Transverse colon (tissue), 4 donors: Measurements from ENCODE around the gene PSMC3. TPM values are rescaled to one million over a fixed set of nuclear protein-coding genes. Genes with fewer than 3 reads are reported as not detected.

Source experiments
- DNase-seq: peaks from one replicate; pipeline ENCODE4 v3.0.0-alpha.2; 2019
- H3K27ac ChIP-seq, 4 donors: fragments of 200-600 bp; sonication (generic); 2 replicates each; pipeline ENCODE4 v1.5.1; 2016 to 2018; ENCODE audit warnings: inconsistent platforms in 4 of 4
- H3K27me3 ChIP-seq: fragments of 200-600 bp; sonication (generic); 2 replicates; pipeline ENCODE4 v1.5.1; 2017; ENCODE audit warnings: inconsistent platforms
- H3K36me3 ChIP-seq, 4 donors: fragments of 200-600 bp; sonication (generic); 2 replicates each; pipeline ENCODE4 v1.5.1; 2017 to 2019; ENCODE audit warnings: inconsistent platforms in 4 of 4
- H3K4me1 ChIP-seq, 4 donors: fragments of 200-600 bp; sonication (generic); 2 replicates each; pipeline ENCODE4 v1.5.1; 2017 to 2020; ENCODE audit warnings: inconsistent platforms in 4 of 4
- H3K4me3 ChIP-seq, 4 donors: fragments of 200-600 bp; sonication (generic); 1 replicate in 1 of 4; 2 replicates in 3 of 4; pipeline versions ENCODE4 v1.5.1 to v1.6.1; 2017 to 2019; ENCODE audit warnings: inconsistent platforms in 4 of 4
- H3K9me3 ChIP-seq, 2 donors: fragments of 200-600 bp; sonication (generic); 2 replicates each; pipeline ENCODE4 v1.5.1; 2017 to 2019; ENCODE audit warnings: inconsistent platforms in 2 of 2
- EP300 ChIP-seq: sonication (generic); formaldehyde crosslinking; IDR thresholded peaks from one replicate; pipeline ENCODE4 v1.6.1; 2017; ENCODE audit warnings: antibody characterized with exemption, low read depth
- POLR2A ChIP-seq: fragments of 450-650 bp; IDR thresholded peaks from one replicate; pipeline ENCODE4 v1.6.1; 2016; ENCODE audit warnings: antibody characterized with exemption, mild to moderate bottlenecking, moderate library complexity
- POLR2AphosphoS5 ChIP-seq, 3 donors: sonication (generic); formaldehyde crosslinking; IDR thresholded peaks; one replicate each; pipeline ENCODE4 v1.6.1; 2016; ENCODE audit warnings: antibody characterized with exemption in 3 of 3
- WGBS, 2 donors: methylation state at CpG; one replicate each; pipeline ENCODE4 v1.1.5; 2018; ENCODE audit warnings: low coverage in 1 of 2; 5-methylcytosine and 5-hydroxymethylcytosine counted together
- in situ Hi-C, 4 donors: fragments of 200-750 bp; cut with MboI; loops; one replicate each; pipeline versions ENCODE4 v1.15.0 to v1.15.1; 2017; ENCODE audit warnings: low sequenced_read_pairs in 3 of 4, low pct_ligation_motif_present in 1 of 4, low pct_unique_long_range_greater_than_20kb in 1 of 4
- intact Hi-C: fragments of 100-400 bp; cut with DNase I; formaldehyde crosslinking; loops from one replicate; pipeline ENCODE4 v1.15.1; 2023; ENCODE audit warnings: low total_unique reads
- total RNA-seq, 4 donors: library from RNA; depleted of rRNA; stranded (reverse); fragments of >200 nt; gene quantifications; one replicate each; pipeline ENCODE4 v1.1.0, GENCODE V29; 2016
- TF ChIP-seq, protein P1 (sequence below), 5 experiments: fragments of 200-600 bp in 3 of 5; fragments of 450-650 bp in 2 of 5; sonication (generic) in 3 of 5; IDR thresholded peaks; 1 replicate in 2 of 5; 2 replicates in 3 of 5; pipeline ENCODE4 v1.5.1; 2016 to 2017; ENCODE audit warnings: antibody characterized with exemption in 5 of 5, inconsistent platforms in 3 of 5, mild to moderate bottlenecking in 2 of 5, moderate library complexity in 1 of 5

Gene PSMC3
- total RNA-seq, 4 donors from 2014 or later = 56.5 to 252 (median 91.4) TPM

- Histone ChIP-seq H3K4me3 (no peak overlapping the region), H3K27me3 (no peaks in the 10 kb centered on the region), H3K9me3 (no peaks in the 10 kb centered on the region), H3K27ac (peak overlapping the region; percentile 66 to 80 (median 78)), H3K4me1 (peaks cover 0 to 18% (median 11%) of the 10 kb centered on the region in 4 donors), H3K36me3 (no peaks in the 10 kb centered on the region)
- in situ Hi-C loops = no loop called here
- intact Hi-C loops = no loop called here
- DNase-seq = no peak
- TF ChIP-seq EP300 (no peak), POLR2A (no peak), POLR2AphosphoS5 (IDR thresholded peaks at IDR 0.05) (no peak)
- TF ChIP-seq, protein P1, sequence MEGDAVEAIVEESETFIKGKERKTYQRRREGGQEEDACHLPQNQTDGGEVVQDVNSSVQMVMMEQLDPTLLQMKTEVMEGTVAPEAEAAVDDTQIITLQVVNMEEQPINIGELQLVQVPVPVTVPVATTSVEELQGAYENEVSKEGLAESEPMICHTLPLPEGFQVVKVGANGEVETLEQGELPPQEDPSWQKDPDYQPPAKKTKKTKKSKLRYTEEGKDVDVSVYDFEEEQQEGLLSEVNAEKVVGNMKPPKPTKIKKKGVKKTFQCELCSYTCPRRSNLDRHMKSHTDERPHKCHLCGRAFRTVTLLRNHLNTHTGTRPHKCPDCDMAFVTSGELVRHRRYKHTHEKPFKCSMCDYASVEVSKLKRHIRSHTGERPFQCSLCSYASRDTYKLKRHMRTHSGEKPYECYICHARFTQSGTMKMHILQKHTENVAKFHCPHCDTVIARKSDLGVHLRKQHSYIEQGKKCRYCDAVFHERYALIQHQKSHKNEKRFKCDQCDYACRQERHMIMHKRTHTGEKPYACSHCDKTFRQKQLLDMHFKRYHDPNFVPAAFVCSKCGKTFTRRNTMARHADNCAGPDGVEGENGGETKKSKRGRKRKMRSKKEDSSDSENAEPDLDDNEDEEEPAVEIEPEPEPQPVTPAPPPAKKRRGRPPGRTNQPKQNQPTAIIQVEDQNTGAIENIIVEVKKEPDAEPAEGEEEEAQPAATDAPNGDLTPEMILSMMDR (IDR thresholded peaks at IDR 0.05) = no peak
- WGBS, 2 donors = 88% methylated on average over 4 to 14 of the region's 14 CpGs
Measured at GRCh38 chr11:47392546-47393162, 33.6 kb downstream of the PSMC3 start.

GRCh38 chr11:47391711-47392432 is 34.4 kb downstream of the PSMC3 start:
- no peak for DNase-seq
- Histone ChIP-seq H3K9me3 (no peaks in the 10 kb centered on the region), H3K36me3 (no peaks in the 10 kb centered on the region), H3K27me3 (no peaks in the 10 kb centered on the region), H3K4me3 (no peak overlapping the region), H3K4me1 (peaks cover 0 to 18% (median 11%) of the 10 kb centered on the region in 4 donors), H3K27ac (peak overlapping the region in 3 of 4 donors; percentile 53 to 78 (median 66))
- WGBS, 2 donors = 80 to 94% methylated on average over 10 to 16 of the region's 16 CpGs
- intact Hi-C loops = no loop called here
- in situ Hi-C loops = no loop called here
- TF ChIP-seq, protein P1 (IDR thresholded peaks at IDR 0.05) = no peak
- TF ChIP-seq POLR2A (no peak), EP300 (no peak), POLR2AphosphoS5 (IDR thresholded peaks at IDR 0.05) (no peak)

DNA sequence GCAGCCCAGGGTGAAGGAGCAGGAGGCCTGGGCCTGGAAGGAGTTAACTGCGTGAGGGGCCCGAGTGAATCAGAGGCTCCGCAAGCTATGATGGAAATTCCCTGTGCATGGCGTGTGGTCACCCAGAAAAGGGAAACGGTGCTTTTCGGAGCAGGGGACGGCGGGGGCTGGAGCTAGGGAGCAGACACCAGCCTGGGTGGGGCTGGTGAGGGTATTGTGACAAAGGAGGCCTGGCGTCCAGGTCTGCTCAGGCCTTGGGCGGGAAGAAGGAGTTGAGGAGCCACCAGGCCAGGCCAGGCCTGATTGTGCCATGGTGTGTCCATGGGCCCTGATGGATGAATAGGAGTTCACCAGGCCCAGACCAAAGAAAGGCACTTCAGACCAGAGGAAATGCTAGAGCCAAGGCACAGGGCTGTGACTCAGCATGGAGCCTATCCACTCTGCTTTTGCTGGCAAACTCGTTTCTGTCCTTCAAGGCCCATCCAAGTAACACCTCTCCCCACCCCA is 35.1 kb downstream of the PSMC3 start:
- H3K27me3 ChIP-seq = no peaks in the 10 kb centered on the region
- WGBS, 2 donors = 81% methylated on average over 11 of the region's 11 CpGs; no CpG with 5 or more reads in 1 of the 2 donors
- intact Hi-C loops = no loop called here
- in situ Hi-C loops = no loop called here
- H3K27ac ChIP-seq = peak overlapping the region; percentile 30 to 78 (median 60)
- peaks cover 0 to 18% (median 11%) of the 10 kb centered on the region in 4 donors for H3K4me1 ChIP-seq
- H3K36me3 ChIP-seq = no peaks in the 10 kb centered on the region
- no peak overlapping the region for H3K4me3 ChIP-seq
- DNase-seq = no peak
- H3K9me3 ChIP-seq = no peaks in the 10 kb centered on the region
- TF ChIP-seq POLR2AphosphoS5 (IDR thresholded peaks at IDR 0.05) (no peak), POLR2A (no peak)
- TF ChIP-seq, protein P1 (IDR thresholded peaks at IDR 0.05) = no peak

GRCh38 chr11:47390422-47390760 is 35.8 kb downstream of the PSMC3 start:
- 95% methylated on average over 6 of the region's 6 CpGs; no CpG with 5 or more reads in 1 of the 2 donors for WGBS, 2 donors
- Histone ChIP-seq H3K4me3 (no peak overlapping the region), H3K9me3 (no peaks in the 10 kb centered on the region), H3K27me3 (no peaks in the 10 kb centered on the region), H3K36me3 (no peaks in the 10 kb centered on the region), H3K27ac (peak overlapping the region; percentile 30 to 78 (median 54)), H3K4me1 (peaks cover 0 to 18% (median 11%) of the 10 kb centered on the region in 4 donors)
- in situ Hi-C loops = no loop called here
- intact Hi-C loops = no loop called here
- no peak for DNase-seq
- no peak for TF ChIP-seq EP300
- TF ChIP-seq, protein P1 (IDR thresholded peaks at IDR 0.05) = no peak
- TF ChIP-seq POLR2AphosphoS5 (IDR thresholded peaks at IDR 0.05) = no peak
- no peak for TF ChIP-seq POLR2A
